ENCODE data around the gene GLTP. TPM values are rescaled to one million over a fixed set of nuclear protein-coding genes. Genes with fewer than 3 reads are reported as not detected.

The GLTP gene
- total RNA-seq, 1 donor from 2014 or later: 158 TPM

DNA sequence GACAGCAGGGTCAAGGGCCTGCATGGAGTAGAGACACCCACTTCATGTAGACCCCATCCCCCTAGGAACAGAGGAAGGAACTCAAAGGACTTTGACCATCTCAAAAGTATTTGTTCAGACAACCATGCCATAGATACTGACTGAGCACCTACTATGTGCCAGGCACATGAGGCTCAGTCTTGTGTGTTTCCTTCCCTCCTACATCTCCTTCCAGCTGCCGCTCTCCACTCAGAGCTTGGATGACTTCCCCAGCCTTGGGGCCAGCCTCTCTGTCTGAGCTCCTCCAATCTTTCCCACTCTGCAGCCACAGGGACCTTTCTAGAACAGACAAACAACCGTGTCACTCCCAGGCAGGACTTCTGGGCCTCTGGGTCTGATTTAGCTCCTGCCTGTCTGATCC lies 49.6 kb downstream of the GLTP start:
- no peaks in the 10 kb centered on the region for H3K27me3 ChIP-seq
- H3K9me3 ChIP-seq: no peaks in the 10 kb centered on the region
- no peak for DNase-seq (ENCODE audit: extremely low spot score in 2 of 2)
- H3K4me1 ChIP-seq: peaks cover 5% of the 10 kb centered on the region
- intact Hi-C loops (cut with DNase I): no loop called here
- TF ChIP-seq, protein P1, sequence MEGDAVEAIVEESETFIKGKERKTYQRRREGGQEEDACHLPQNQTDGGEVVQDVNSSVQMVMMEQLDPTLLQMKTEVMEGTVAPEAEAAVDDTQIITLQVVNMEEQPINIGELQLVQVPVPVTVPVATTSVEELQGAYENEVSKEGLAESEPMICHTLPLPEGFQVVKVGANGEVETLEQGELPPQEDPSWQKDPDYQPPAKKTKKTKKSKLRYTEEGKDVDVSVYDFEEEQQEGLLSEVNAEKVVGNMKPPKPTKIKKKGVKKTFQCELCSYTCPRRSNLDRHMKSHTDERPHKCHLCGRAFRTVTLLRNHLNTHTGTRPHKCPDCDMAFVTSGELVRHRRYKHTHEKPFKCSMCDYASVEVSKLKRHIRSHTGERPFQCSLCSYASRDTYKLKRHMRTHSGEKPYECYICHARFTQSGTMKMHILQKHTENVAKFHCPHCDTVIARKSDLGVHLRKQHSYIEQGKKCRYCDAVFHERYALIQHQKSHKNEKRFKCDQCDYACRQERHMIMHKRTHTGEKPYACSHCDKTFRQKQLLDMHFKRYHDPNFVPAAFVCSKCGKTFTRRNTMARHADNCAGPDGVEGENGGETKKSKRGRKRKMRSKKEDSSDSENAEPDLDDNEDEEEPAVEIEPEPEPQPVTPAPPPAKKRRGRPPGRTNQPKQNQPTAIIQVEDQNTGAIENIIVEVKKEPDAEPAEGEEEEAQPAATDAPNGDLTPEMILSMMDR (IDR thresholded peaks at IDR 0.05): no peak
- TF ChIP-seq POLR2AphosphoS5 (IDR thresholded peaks at IDR 0.05; ENCODE audit: insufficient read depth in 1 of 2, low read depth in 1 of 2) (no peak), POLR2A (IDR thresholded peaks at IDR 0.05) (no peak)
- no peak overlapping the region for H3K27ac ChIP-seq
- no peaks in the 10 kb centered on the region for H3K36me3 ChIP-seq
- no peak overlapping the region for H3K4me3 ChIP-seq

DNA sequence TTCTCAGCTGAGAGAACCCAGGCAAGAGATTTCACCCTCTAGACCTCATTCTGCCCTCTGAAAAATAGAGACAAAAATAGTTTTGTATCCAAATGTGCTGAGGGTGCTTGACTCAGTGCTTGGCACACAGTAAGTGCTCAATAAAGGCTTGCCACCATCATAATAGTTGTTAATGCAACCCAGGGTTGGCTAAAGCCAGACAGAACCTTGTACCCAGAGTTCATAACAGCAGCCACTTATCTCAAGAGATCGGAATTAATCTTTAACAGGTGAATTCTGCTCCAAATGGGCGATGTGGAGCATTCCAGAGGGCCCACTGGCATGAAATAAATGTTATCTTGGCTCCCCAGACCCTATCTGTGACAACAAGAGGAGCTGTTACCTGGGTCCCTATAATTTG lies 50.1 kb downstream of the GLTP start:
- Histone ChIP-seq H3K27ac (no peak overlapping the region), H3K4me1 (peaks cover 5% of the 10 kb centered on the region), H3K36me3 (no peaks in the 10 kb centered on the region), H3K9me3 (no peaks in the 10 kb centered on the region), H3K4me3 (no peak overlapping the region), H3K27me3 (no peaks in the 10 kb centered on the region)
- intact Hi-C loops (cut with DNase I): no loop called here
- no peak for TF ChIP-seq POLR2A (IDR thresholded peaks at IDR 0.05)
- TF ChIP-seq, protein P1 (IDR thresholded peaks at IDR 0.05): no peak
- TF ChIP-seq POLR2AphosphoS5 (IDR thresholded peaks at IDR 0.05; ENCODE audit: insufficient read depth in 1 of 2, low read depth in 1 of 2): no peak
- DNase-seq (ENCODE audit: extremely low spot score in 2 of 2): no peak

DNA sequence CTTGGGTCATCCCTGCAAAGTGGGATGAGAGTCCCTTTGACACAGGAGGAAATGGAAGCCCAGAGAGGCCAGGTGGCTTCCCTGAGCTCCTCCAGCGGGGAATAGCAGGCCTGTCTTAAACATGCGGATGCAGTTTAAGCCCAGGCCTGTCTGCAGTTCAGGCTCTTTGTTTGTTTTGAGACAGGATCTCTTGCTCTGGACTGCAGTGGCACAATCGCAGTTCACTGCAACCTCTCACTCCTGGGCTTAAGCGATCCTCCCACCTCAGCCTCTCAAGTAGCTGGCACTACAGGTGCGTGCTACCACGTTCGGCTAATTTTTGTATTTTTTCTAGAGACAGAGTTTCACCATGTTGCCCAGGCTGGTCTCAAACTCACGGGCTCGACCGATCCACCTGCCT lies 50.7 kb downstream of the GLTP start:
- intact Hi-C loops (cut with DNase I): no loop called here
- Histone ChIP-seq H3K36me3 (no peaks in the 10 kb centered on the region), H3K4me1 (peaks cover 5% of the 10 kb centered on the region)

DNA sequence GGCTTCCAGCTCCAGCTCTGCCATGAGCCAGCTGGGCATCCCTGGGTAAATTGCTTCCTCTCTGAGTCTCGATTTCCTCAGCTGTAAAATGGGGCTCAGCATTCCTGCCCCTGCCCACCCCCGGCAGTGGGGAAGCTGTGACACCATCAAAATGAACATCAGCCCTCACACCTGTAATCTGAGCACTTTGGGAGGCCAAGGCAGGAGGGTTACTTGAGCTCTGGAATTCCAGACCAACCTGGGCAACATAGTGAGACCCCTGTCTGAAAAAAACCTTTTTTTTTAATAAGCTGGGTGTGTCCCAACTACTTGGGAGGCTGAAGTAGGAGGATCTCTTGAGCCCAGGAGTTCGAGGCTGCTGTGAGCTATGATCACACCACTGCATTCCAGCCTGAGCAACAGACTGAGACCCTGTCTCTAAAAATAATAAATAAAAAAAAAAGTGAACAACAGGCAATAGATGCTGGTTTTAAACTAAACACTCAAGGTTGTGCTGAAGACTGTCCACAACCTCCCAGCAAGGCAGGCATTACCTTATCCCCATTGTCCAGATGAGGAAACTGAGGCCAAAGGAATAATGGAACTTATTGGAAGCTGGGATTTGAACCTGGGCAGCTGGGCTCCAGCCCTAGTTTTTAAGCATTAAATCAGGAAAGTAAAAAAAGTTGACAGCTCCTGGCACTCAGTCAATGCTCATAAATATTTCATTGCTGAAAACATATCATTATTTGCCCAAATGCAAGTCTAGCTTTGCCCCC lies 51.4 kb downstream of the GLTP start:
- Histone ChIP-seq H3K36me3 (no peaks in the 10 kb centered on the region), H3K27ac (no peak overlapping the region), H3K27me3 (no peaks in the 10 kb centered on the region), H3K4me3 (no peak overlapping the region), H3K9me3 (no peaks in the 10 kb centered on the region), H3K4me1 (peaks cover 5% of the 10 kb centered on the region)
- TF ChIP-seq, protein P1 (IDR thresholded peaks at IDR 0.05): no peak
- TF ChIP-seq POLR2AphosphoS5 (IDR thresholded peaks at IDR 0.05; ENCODE audit: insufficient read depth in 1 of 2, low read depth in 1 of 2) (no peak), POLR2A (IDR thresholded peaks at IDR 0.05) (no peak)
- intact Hi-C loops (cut with DNase I): no loop called here
- no peak for DNase-seq (ENCODE audit: extremely low spot score in 2 of 2)

More for the DNA sequence above, 50.7 kb downstream of the GLTP start:
- Histone ChIP-seq H3K9me3 (no peaks in the 10 kb centered on the region), H3K27ac (no peak overlapping the region), H3K4me3 (no peak overlapping the region), H3K27me3 (no peaks in the 10 kb centered on the region)
- DNase-seq (ENCODE audit: extremely low spot score in 2 of 2): no peak
- TF ChIP-seq, protein P1 (IDR thresholded peaks at IDR 0.05): no peak
- TF ChIP-seq POLR2AphosphoS5 (IDR thresholded peaks at IDR 0.05; ENCODE audit: insufficient read depth in 1 of 2, low read depth in 1 of 2) (no peak), POLR2A (IDR thresholded peaks at IDR 0.05) (no peak)
